HEK293 (cell line): ENCODE measurements around the gene C19orf73.
A peak's percentile ranks its signal among the peaks of the same experiment; 100 is the strongest.

Experiments used
- CTCF ChIA-PET: fragments of 350-600 bp; formaldehyde crosslinking; extraction: SDS; loops from one replicate; lab custom pipeline; 2021; ENCODE audit warnings: antibody characterized with exemption; lab: Yijun Ruan, JAX
- POLR2A ChIA-PET: fragments of 300-600 bp; formaldehyde crosslinking; extraction: SDS; loops from one replicate; lab custom pipeline; 2020; ENCODE audit warnings: antibody characterized with exemption, inconsistent platforms; lab: Yijun Ruan, JAX
- H3K27ac ChIP-seq: fragments of 200-500 bp; sonication (Bioruptor generic); 2 replicates; pipeline ENCODE4 v1.5.1; 2014; ENCODE audit warnings: low read depth, low read length, control low read depth, inconsistent platforms; ENCODE audit errors: extremely low read depth
- H3K36me3 ChIP-seq, 2 experiments: fragments of 200-500 bp in 1 of 2; sonication (Bioruptor generic) in 1 of 2; 1 replicate in 1 of 2; 2 replicates in 1 of 2; pipeline ENCODE4 v1.5.1; 2014 to 2017; ENCODE audit warnings: inconsistent platforms in 2 of 2, low read length in 2 of 2; ENCODE audit not compliant: control insufficient read depth in 2 of 2, insufficient read depth in 1 of 2
- H3K4me1 ChIP-seq: fragments of 200-500 bp; sonication (Bioruptor generic); 2 replicates; pipeline ENCODE4 v1.5.1; 2014; ENCODE audit warnings: mild to moderate bottlenecking, low read length, inconsistent platforms; ENCODE audit not compliant: control insufficient read depth, insufficient read depth
- H3K4me3 ChIP-seq: 2 replicates; pipeline ENCODE4 v1.5.1; 2011; ENCODE audit warnings: low read depth, mild to moderate bottlenecking, control low read depth, low read length, moderate library complexity
- H3K9me3 ChIP-seq: fragments of 200-500 bp; sonication (Bioruptor generic); 2 replicates; pipeline ENCODE4 v1.5.1; 2014; ENCODE audit warnings: low read depth, low read length, inconsistent platforms; ENCODE audit not compliant: control insufficient read depth, insufficient read depth
- EGR2 ChIP-seq: fragments of 450-650 bp; formaldehyde crosslinking; IDR thresholded peaks from 2 replicates; pipeline ENCODE4 v1.5.1; 2016; ENCODE audit warnings: low read depth, missing biosample characterization, missing genetic modification characterization
- KLF1 ChIP-seq: fragments of 450-650 bp; formaldehyde crosslinking; IDR thresholded peaks from 2 replicates; pipeline ENCODE4 v1.5.1; 2016; ENCODE audit warnings: missing biosample characterization, missing genetic modification characterization
- MZF1 ChIP-seq: fragments of 450-650 bp; formaldehyde crosslinking; IDR thresholded peaks from 2 replicates; pipeline ENCODE4 v1.5.1; 2017; ENCODE audit warnings: missing biosample characterization, missing genetic modification characterization, borderline replicate concordance
- WT1 ChIP-seq: fragments of 450-650 bp; formaldehyde crosslinking; IDR thresholded peaks from 2 replicates; pipeline ENCODE4 v1.5.1; 2016; ENCODE audit warnings: missing biosample characterization, missing genetic modification characterization
- ZBTB10 ChIP-seq: fragments of 450-650 bp; formaldehyde crosslinking; IDR thresholded peaks from 2 replicates; pipeline ENCODE4 v1.5.1; 2016; ENCODE audit warnings: missing biosample characterization, missing genetic modification characterization
- ZBTB11 ChIP-seq: fragments of 450-650 bp; formaldehyde crosslinking; conservative IDR thresholded peaks from 2 replicates; pipeline ENCODE4 v1.5.1; 2016; ENCODE audit warnings: low read depth, missing biosample characterization, missing genetic modification characterization
- ZNF148 ChIP-seq: fragments of 450-650 bp; formaldehyde crosslinking; IDR thresholded peaks from 2 replicates; pipeline ENCODE4 v1.5.0; 2017; ENCODE audit warnings: missing biosample characterization, missing genetic modification characterization, borderline replicate concordance
- ZNF202 ChIP-seq: fragments of 450-650 bp; formaldehyde crosslinking; IDR thresholded peaks from 2 replicates; pipeline ENCODE4 v1.5.1; 2016; ENCODE audit warnings: missing biosample characterization, missing genetic modification characterization, borderline replicate concordance
- ZNF248 ChIP-seq: fragments of 450-650 bp; formaldehyde crosslinking; IDR thresholded peaks from 2 replicates; pipeline ENCODE4 v1.5.1; 2017; ENCODE audit warnings: missing biosample characterization, missing genetic modification characterization
- ZNF341 ChIP-seq: fragments of 450-650 bp; formaldehyde crosslinking; IDR thresholded peaks from 2 replicates; pipeline ENCODE4; 2016; ENCODE audit warnings: low read depth, missing biosample characterization, missing genetic modification characterization
- ZNF433 ChIP-seq: fragments of 450-650 bp; formaldehyde crosslinking; IDR thresholded peaks from 2 replicates; pipeline ENCODE4 v1.5.1; 2016; ENCODE audit warnings: missing biosample characterization, missing genetic modification characterization, low read depth
- ZNF549 ChIP-seq: fragments of 450-650 bp; IDR thresholded peaks from 2 replicates; pipeline ENCODE4 v1.5.1; 2018; ENCODE audit warnings: missing biosample characterization, missing genetic modification characterization, mild to moderate bottlenecking, inconsistent platforms, moderate library complexity
- ZNF747 ChIP-seq: fragments of 450-650 bp; formaldehyde crosslinking; IDR thresholded peaks from 2 replicates; pipeline ENCODE4 v1.5.1; 2016; ENCODE audit warnings: missing biosample characterization, missing genetic modification characterization
- ZNF777 ChIP-seq: fragments of 450-650 bp; formaldehyde crosslinking; IDR thresholded peaks from 2 replicates; pipeline ENCODE4 v1.5.1; 2017; ENCODE audit warnings: missing biosample characterization, missing genetic modification characterization, borderline replicate concordance
- ZNF791 ChIP-seq: fragments of 450-650 bp; formaldehyde crosslinking; IDR thresholded peaks from 2 replicates; pipeline ENCODE4 v1.5.1; 2016; ENCODE audit warnings: missing biosample characterization, missing genetic modification characterization
- ZNF792 ChIP-seq: fragments of 450-650 bp; formaldehyde crosslinking; IDR thresholded peaks from 2 replicates; pipeline ENCODE4 v1.5.1; 2016; ENCODE audit warnings: missing biosample characterization, missing genetic modification characterization

The C19orf73 gene

GRCh38 chr19:49151267-49152118, 32.5 kb upstream of the C19orf73 start (continued):
- peak; percentile 51 for TF ChIP-seq ZBTB10 (tag by site-specific recombination)
- TF ChIP-seq ZNF248: no peak

- H3K9me3 ChIP-seq: no peaks in the 10 kb centered on the region
- H3K27ac ChIP-seq: peak overlapping the region; percentile 29; the same call in 1 of the 2 replicates
- peak overlapping the region; percentile 69 for H3K4me3 ChIP-seq
- H3K4me1 ChIP-seq: peaks cover 6% of the 10 kb centered on the region
- CTCF ChIA-PET: interaction anchor here (0.6 to 1.7 kb wide), 4 partner anchors 48 to 92 kb away, joined by 5 to 7 read pairs (median 6); no protein-coding TSS in a partner anchor
- POLR2A ChIA-PET: interaction anchor here (1.0 to 3.8 kb wide), 8 partner anchors 11 to 158 kb away, joined by 3 to 27 read pairs (median 10); partner anchors contain the start of genes GYS1, LIN7B, PPFIA3 and RUVBL2
- no peaks in the 10 kb centered on the region for H3K36me3 ChIP-seq
- TF ChIP-seq ZBTB10 (tag by site-specific recombination) (peak; percentile 12; the same call in 1 of the 2 replicates), ZNF341 (tag by site-specific recombination) (peak; percentile 70), EGR2 (0 out of 2 replicates have a peak, but pooled peaks have one; percentile 2), KLF1 (tag by site-specific recombination) (no peak)
These were observed 32.0 kb upstream of the C19orf73 start for GRCh38 chr19:49150944-49151243.

- ChIA-PET POLR2A (interaction anchor here (0.5 to 3.8 kb wide), 14 partner anchors 8 to 373 kb away, joined by 3 to 27 read pairs (median 6); partner anchors contain the start of genes GYS1, LIN7B, PPFIA3 and PPP1R15A), CTCF (interaction anchor here (0.6 to 6.6 kb wide), 8 partner anchors 12 to 157 kb away, joined by 3 to 70 read pairs (median 6); partner anchors contain the start of gene RUVBL2)
- Histone ChIP-seq H3K9me3 (no peaks in the 10 kb centered on the region), H3K4me1 (peaks cover 6% of the 10 kb centered on the region), H3K36me3 (no peaks in the 10 kb centered on the region), H3K27ac (peak overlapping the region; percentile 70), H3K4me3 (peak overlapping the region; percentile 69)
- TF ChIP-seq ZNF792 (tag by site-specific recombination) (no peak), ZNF791 (tag by site-specific recombination) (no peak), ZNF433 (tag by site-specific recombination) (no peak), ZNF549 (tag by site-specific recombination) (no peak), WT1 (tag by site-specific recombination) (no peak; the same call in 1 of the 2 replicates), MZF1 (tag by site-specific recombination) (no peak), ZNF202 (tag by site-specific recombination) (no peak), ZNF148 (tag by site-specific recombination) (no peak), ZNF747 (no peak), ZNF777 (tag by site-specific recombination) (peak; percentile 45; the same call in 1 of the 2 replicates), ZBTB11 (peak; percentile 16)
These were observed 31.4 kb upstream of the C19orf73 start for GRCh38 chr19:49150106-49150943.
